Mammary epithelial cell (primary cell): Measurements from ENCODE around the gene AKR7A3.

ENCODE experiments used
- EZH2 ChIP-seq: IDR thresholded peaks from 2 replicates; pipeline ENCODE4 v1.6.1; 2012; ENCODE audit warnings: low read length, inconsistent platforms, borderline replicate concordance
- TF ChIP-seq, protein P1 (sequence below), 2 donors: IDR thresholded peaks in 1 of 2; conservative IDR thresholded peaks in 1 of 2; 2 replicates each; pipeline ENCODE4 v1.5.1; 2011 to 2012; ENCODE audit warnings: inconsistent platforms in 2 of 2, low read length in 2 of 2, mild to moderate bottlenecking in 2 of 2, control low read depth in 1 of 2, low read depth in 1 of 2; ENCODE audit not compliant: insufficient read depth in 1 of 2; ENCODE audit errors: extremely low read depth in 1 of 2

DNA sequence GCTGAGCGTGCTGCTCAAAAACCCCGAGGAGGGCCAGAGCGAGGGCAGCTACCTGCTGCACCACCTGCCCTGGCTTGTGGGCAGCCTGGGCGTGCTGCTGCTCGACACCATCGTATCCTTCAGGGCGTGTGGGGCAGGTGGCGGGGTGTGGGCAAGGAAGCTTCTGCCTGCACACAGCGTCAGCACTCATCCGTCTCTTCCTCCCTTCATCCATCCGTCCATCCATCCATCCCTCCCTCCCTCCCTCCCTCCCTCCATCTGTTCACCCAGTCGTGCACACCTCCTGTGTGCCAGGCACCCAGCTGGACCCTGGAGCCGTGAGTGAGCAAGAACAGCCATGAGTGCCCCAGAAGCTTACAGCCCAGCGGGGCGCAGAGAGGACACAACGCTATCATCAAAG lies 38.7 kb upstream of the AKR7A3 start:
- TF ChIP-seq, protein P1, sequence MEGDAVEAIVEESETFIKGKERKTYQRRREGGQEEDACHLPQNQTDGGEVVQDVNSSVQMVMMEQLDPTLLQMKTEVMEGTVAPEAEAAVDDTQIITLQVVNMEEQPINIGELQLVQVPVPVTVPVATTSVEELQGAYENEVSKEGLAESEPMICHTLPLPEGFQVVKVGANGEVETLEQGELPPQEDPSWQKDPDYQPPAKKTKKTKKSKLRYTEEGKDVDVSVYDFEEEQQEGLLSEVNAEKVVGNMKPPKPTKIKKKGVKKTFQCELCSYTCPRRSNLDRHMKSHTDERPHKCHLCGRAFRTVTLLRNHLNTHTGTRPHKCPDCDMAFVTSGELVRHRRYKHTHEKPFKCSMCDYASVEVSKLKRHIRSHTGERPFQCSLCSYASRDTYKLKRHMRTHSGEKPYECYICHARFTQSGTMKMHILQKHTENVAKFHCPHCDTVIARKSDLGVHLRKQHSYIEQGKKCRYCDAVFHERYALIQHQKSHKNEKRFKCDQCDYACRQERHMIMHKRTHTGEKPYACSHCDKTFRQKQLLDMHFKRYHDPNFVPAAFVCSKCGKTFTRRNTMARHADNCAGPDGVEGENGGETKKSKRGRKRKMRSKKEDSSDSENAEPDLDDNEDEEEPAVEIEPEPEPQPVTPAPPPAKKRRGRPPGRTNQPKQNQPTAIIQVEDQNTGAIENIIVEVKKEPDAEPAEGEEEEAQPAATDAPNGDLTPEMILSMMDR (conservative IDR thresholded peaks at IDR 0.05 in 1 of 2, IDR thresholded peaks at IDR 0.05 in 1 of 2; ENCODE audit: extremely low read depth in 1 of 2, insufficient read depth in 1 of 2, low read depth in 1 of 2, low read length in 2 of 2): no peak
- TF ChIP-seq EZH2: no peak
